ENCODE data around the gene TAS1R1. TPM values are rescaled to one million over a fixed set of nuclear protein-coding genes. Genes with fewer than 3 reads are reported as not detected.

Gene TAS1R1
- total and polyA plus RNA-seq, 3 experiments from 2014 or later: not detected

DNA sequence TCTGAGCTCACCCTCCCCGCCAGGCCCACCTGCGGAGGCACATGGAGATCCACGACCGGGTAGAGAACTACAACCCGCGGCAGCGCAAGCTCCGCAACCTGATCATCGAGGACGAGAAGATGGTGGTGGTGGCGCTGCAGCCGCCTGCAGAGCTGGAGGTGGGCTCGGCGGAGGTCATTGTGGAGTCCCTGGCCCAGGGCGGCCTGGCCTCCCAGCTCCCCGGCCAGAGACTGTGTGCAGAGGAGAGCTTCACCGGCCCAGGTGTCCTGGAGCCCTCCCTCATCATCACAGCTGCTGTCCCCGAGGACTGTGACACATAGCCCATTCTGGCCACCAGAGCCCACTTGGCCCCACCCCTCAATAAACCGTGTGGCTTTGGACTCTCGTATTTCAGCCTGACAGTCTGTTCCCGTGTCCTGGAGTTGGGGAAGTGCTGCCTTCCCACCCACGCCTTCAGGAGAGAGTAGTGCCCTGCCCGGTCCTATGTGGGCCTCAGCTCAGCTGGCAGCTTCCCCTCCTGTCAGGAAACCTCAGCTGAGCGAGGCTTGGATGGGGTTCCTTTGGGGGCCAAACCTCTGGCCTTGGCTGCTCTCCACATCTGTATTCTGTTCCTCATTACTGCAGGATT lies 33.9 kb downstream of the TAS1R1 start:
- H3K4me3 Mint-ChIP-seq: no peak overlapping the region
- H3K4me1 Mint-ChIP-seq: peaks cover 14 to 63% (median 16%) of the 10 kb centered on the region in 3 donors
- Histone ChIP-seq H3K4me1 (ENCODE audit: insufficient read depth, low read length) (peaks cover 15% of the 10 kb centered on the region), H3K4me3 (ENCODE audit: low read length) (no peak overlapping the region), H3K9me3 (ENCODE audit: low read length) (no peaks in the 10 kb centered on the region), H3K27me3 (ENCODE audit: insufficient read depth, low read length, poor library complexity, severe bottlenecking) (no peaks in the 10 kb centered on the region), H3K36me3 (ENCODE audit: insufficient read depth, low read length) (peaks cover 13% of the 10 kb centered on the region), H3K27ac (ENCODE audit: low read depth, low read length) (no peak overlapping the region)
- DNase-seq: no peak
- peak overlapping the region in 2 of 8 donors; percentile 14 to 73 for H3K27ac Mint-ChIP-seq
- H3K36me3 Mint-ChIP-seq: peaks cover 0 to 70% (median 0%) of the 10 kb centered on the region in 3 donors
- H3K27me3 Mint-ChIP-seq: no peaks in the 10 kb centered on the region
- POLR2A ChIA-PET: interaction anchor here (0.7 kb wide), 1 partner anchor 8 kb away, joined by 3 read pairs; no protein-coding TSS in a partner anchor
- CTCF ChIA-PET: interaction anchor here (0.7 to 1.1 kb wide), 3 partner anchors 9 to 15 kb away, joined by 3 to 4 read pairs (median 4); partner anchors contain the start of gene ZBTB48
- H3K9me3 Mint-ChIP-seq: no peaks in the 10 kb centered on the region

DNA sequence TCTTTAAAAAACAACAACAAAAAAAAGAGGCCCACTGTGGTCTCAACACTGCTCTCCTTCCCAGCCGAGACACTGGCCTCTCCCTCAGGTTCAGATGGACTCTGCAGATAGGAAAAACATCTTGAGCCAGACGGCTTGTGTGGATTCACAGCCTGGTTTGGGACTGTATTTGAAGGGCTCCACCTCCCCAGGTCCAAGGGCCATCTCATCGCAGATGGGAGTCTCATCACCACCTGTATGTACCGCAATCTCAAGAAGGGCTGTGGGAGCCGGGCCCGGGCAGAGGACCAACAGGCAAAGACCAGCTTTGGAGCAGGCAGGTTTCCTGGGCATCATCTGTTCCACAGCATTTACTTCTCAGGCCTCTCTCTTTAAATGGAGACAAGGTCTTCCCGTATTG lies 34.9 kb downstream of the TAS1R1 start:
- POLR2A ChIA-PET: interaction anchor here (0.7 kb wide), 1 partner anchor 9 kb away, joined by 3 read pairs; no protein-coding TSS in a partner anchor

DNA sequence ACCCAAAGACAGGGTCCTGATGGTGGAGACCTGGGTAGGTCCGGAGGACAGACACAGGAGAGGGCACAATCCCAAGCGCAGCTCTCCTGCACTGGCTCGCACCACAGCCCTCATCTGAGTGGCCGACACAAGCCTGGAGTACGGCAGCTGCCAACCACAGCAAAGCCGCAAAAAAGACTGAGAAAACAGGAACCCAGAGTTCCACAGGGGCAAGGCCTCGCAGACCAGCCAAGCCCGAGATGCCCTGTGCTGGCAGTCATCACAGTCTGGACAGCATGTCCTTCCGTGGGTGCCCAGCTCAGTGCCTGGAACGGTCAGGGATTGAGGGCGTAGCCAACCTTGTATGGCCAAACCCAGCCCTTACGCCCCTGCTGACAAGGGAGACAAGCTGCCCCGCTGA lies 36.1 kb downstream of the TAS1R1 start:
- Mint-ChIP-seq H3K27ac (peak overlapping the region in 5 of 8 donors; percentile 17 to 73 (median 58)), H3K4me1 (peaks cover 15 to 66% (median 18%) of the 10 kb centered on the region in 3 donors), H3K4me3 (peak overlapping the region in 1 of 7 donors; percentile 47), H3K36me3 (peaks cover 0 to 83% (median 4%) of the 10 kb centered on the region in 3 donors), H3K9me3 (no peaks in the 10 kb centered on the region), H3K27me3 (no peaks in the 10 kb centered on the region)
- ChIA-PET POLR2A (interaction anchor here (1.1 kb wide), 1 partner anchor 12 kb away, joined by 3 read pairs; no protein-coding TSS in a partner anchor), CTCF (interaction anchor here (1.3 kb wide), 1 partner anchor 9 kb away, joined by 4 read pairs; no protein-coding TSS in a partner anchor)
- Histone ChIP-seq H3K4me3 (ENCODE audit: low read length) (no peak overlapping the region), H3K9me3 (ENCODE audit: low read length) (no peaks in the 10 kb centered on the region), H3K36me3 (ENCODE audit: insufficient read depth, low read length) (peaks cover 32% of the 10 kb centered on the region), H3K27me3 (ENCODE audit: insufficient read depth, low read length, poor library complexity, severe bottlenecking) (no peaks in the 10 kb centered on the region), H3K27ac (ENCODE audit: low read depth, low read length) (no peak overlapping the region), H3K4me1 (ENCODE audit: insufficient read depth, low read length) (peaks cover 25% of the 10 kb centered on the region)
- no peak for DNase-seq

More for the DNA sequence above, 34.9 kb downstream of the TAS1R1 start:
- peak overlapping the region in 3 of 8 donors; percentile 44 to 86 (median 73) for H3K27ac Mint-ChIP-seq
- H3K9me3 Mint-ChIP-seq: no peaks in the 10 kb centered on the region
- no peaks in the 10 kb centered on the region for H3K27me3 Mint-ChIP-seq
- CTCF ChIA-PET: interaction anchor here (0.7 kb wide), 1 partner anchor 14 kb away, joined by 4 read pairs; no protein-coding TSS in a partner anchor
- H3K4me1 Mint-ChIP-seq: peaks cover 7 to 58% (median 11%) of the 10 kb centered on the region in 3 donors
- no peak for DNase-seq
- H3K36me3 Mint-ChIP-seq: peaks cover 0 to 73% (median 1%) of the 10 kb centered on the region in 3 donors
- Histone ChIP-seq H3K9me3 (ENCODE audit: low read length) (no peaks in the 10 kb centered on the region), H3K27ac (ENCODE audit: low read depth, low read length) (no peak overlapping the region), H3K4me3 (ENCODE audit: low read length) (no peak overlapping the region), H3K27me3 (ENCODE audit: insufficient read depth, low read length, poor library complexity, severe bottlenecking) (no peaks in the 10 kb centered on the region), H3K4me1 (ENCODE audit: insufficient read depth, low read length) (peaks cover 15% of the 10 kb centered on the region), H3K36me3 (ENCODE audit: insufficient read depth, low read length) (peaks cover 20% of the 10 kb centered on the region)
- no peak overlapping the region for H3K4me3 Mint-ChIP-seq

GRCh38 chr1:6591644-6592043 lies 36.5 kb downstream of the TAS1R1 start:
- no peaks in the 10 kb centered on the region for H3K9me3 ChIP-seq (ENCODE audit: low read length)
- H3K27me3 ChIP-seq (ENCODE audit: insufficient read depth, low read length, poor library complexity, severe bottlenecking): no peaks in the 10 kb centered on the region
- Mint-ChIP-seq H3K27ac (peak overlapping the region in 3 of 8 donors; percentile 28 to 73 (median 42)), H3K4me3 (no peak overlapping the region), H3K9me3 (no peaks in the 10 kb centered on the region), H3K4me1 (peaks cover 19 to 68% (median 23%) of the 10 kb centered on the region in 3 donors), H3K36me3 (peaks cover 0 to 87% (median 4%) of the 10 kb centered on the region in 3 donors), H3K27me3 (no peaks in the 10 kb centered on the region)
- H3K36me3 ChIP-seq (ENCODE audit: insufficient read depth, low read length): peaks cover 36% of the 10 kb centered on the region
- no peak for DNase-seq
- CTCF ChIA-PET: interaction anchor here (1.3 kb wide), 1 partner anchor 8 kb away, joined by 4 read pairs; no protein-coding TSS in a partner anchor
- peaks cover 29% of the 10 kb centered on the region for H3K4me1 ChIP-seq (ENCODE audit: insufficient read depth, low read length)
- POLR2A ChIA-PET: interaction anchor here (1.1 kb wide), 1 partner anchor 12 kb away, joined by 3 read pairs; no protein-coding TSS in a partner anchor
- no peak overlapping the region for H3K27ac ChIP-seq (ENCODE audit: low read depth, low read length)
- no peak overlapping the region for H3K4me3 ChIP-seq (ENCODE audit: low read length)

DNA sequence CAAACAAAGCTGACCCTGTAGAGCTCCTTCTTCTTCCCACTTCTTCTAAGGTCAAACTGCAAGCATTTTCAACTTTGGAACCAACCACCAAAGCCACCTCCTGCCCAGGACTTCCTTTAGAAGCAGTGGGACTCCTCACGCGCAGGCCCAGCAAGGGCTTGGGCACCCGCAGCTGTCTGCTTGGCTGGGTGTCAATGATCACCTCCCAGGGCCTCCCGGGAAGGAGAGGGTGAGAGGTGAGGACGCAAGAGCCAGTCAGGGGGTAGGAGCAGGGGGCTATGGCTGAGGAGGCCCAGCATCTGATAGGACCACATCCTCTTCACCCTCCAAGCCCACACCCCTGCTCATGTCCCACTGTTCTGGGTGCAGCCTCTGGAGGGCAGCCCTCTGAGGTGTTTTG lies 37.3 kb downstream of the TAS1R1 start:
- Histone ChIP-seq H3K27ac (ENCODE audit: low read depth, low read length) (no peak overlapping the region), H3K4me1 (ENCODE audit: insufficient read depth, low read length) (peaks cover 37% of the 10 kb centered on the region), H3K9me3 (ENCODE audit: low read length) (no peaks in the 10 kb centered on the region), H3K4me3 (ENCODE audit: low read length) (no peak overlapping the region), H3K36me3 (ENCODE audit: insufficient read depth, low read length) (peaks cover 44% of the 10 kb centered on the region), H3K27me3 (ENCODE audit: insufficient read depth, low read length, poor library complexity, severe bottlenecking) (no peaks in the 10 kb centered on the region)
- CTCF ChIA-PET: interaction anchor here (1.1 kb wide), 1 partner anchor 104 kb away, joined by 3 read pairs; no protein-coding TSS in a partner anchor
- Mint-ChIP-seq H3K27ac (no peak overlapping the region), H3K4me3 (no peak overlapping the region), H3K4me1 (peaks cover 26 to 68% (median 28%) of the 10 kb centered on the region in 3 donors), H3K27me3 (no peaks in the 10 kb centered on the region), H3K36me3 (peaks cover 0 to 91% (median 4%) of the 10 kb centered on the region in 3 donors), H3K9me3 (no peaks in the 10 kb centered on the region)
- POLR2A ChIA-PET: no interaction called here
- no peak for DNase-seq

DNA sequence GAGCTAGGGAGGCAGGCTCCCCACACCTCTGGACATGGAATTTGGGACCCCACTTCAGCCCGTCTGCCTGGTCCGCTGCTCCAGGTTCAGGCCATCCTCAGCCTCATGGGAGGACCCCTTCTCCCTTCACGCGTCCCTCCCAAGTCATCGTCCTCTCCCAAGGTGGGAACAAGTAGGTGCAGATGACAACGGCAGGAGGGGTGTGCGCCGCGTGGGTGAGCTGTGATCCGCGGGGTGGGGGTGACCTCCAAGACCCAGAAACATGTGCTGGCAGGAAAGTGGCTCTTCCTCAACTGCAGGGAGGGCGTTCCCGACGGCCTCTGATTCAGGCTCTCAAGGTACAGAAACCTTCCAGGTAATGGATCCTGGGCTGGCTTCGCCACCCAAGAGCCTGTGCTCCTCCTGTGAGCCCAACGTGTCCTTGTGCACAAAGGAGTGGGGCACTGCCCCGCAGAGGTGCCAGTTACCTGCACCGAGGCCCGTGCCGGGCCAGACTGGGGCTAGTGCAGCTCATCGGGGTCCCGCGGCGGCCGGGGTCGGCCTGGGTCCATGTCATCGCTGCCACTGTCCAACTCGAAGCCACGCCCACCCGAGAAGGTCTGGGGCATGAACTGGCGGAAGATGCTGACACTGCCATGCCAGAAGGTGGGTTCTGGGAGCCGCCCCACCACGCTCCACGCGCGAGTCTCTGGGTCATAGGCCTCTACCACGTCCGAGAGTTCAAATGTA lies 37.9 kb downstream of the TAS1R1 start:
- H3K4me1 ChIP-seq (ENCODE audit: insufficient read depth, low read length): peaks cover 43% of the 10 kb centered on the region
- Mint-ChIP-seq H3K4me1 (peaks cover 26 to 69% (median 29%) of the 10 kb centered on the region in 3 donors), H3K27ac (no peak overlapping the region), H3K4me3 (no peak overlapping the region), H3K9me3 (no peaks in the 10 kb centered on the region), H3K27me3 (no peaks in the 10 kb centered on the region), H3K36me3 (peaks cover 0 to 93% (median 4%) of the 10 kb centered on the region in 3 donors)
- H3K4me3 ChIP-seq (ENCODE audit: low read length): no peak overlapping the region
- H3K27ac ChIP-seq (ENCODE audit: low read depth, low read length): no peak overlapping the region
- no peaks in the 10 kb centered on the region for H3K9me3 ChIP-seq (ENCODE audit: low read length)
- DNase-seq: no peak
- peaks cover 50% of the 10 kb centered on the region for H3K36me3 ChIP-seq (ENCODE audit: insufficient read depth, low read length)
- ChIA-PET CTCF (interaction anchor here (1.1 kb wide), 1 partner anchor 105 kb away, joined by 3 read pairs; no protein-coding TSS in a partner anchor), POLR2A (no interaction called here)
- H3K27me3 ChIP-seq (ENCODE audit: insufficient read depth, low read length, poor library complexity, severe bottlenecking): no peaks in the 10 kb centered on the region

DNA sequence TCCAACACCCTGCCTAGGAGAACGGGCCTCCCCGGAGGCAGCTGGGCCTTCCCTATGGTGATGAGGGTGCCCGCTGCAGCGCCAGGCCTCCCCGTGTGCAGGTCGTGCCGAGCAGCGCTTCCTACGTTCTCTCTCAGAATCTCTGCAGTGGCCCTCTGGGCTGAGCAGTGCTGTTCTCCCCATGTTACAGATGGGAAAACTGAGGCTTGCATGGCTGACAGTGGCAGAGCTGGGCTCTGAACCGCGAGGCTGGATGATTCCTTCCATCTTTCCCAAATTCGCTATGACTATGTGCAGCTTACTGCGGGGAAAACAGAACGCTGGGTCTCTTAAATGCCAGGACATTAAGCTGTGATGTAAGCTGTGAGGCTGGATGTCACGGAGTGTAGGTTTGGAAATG lies 38.7 kb downstream of the TAS1R1 start:
- no peaks in the 10 kb centered on the region for H3K9me3 Mint-ChIP-seq
- Histone ChIP-seq H3K9me3 (ENCODE audit: low read length) (no peaks in the 10 kb centered on the region), H3K36me3 (ENCODE audit: insufficient read depth, low read length) (peaks cover 52% of the 10 kb centered on the region), H3K27me3 (ENCODE audit: insufficient read depth, low read length, poor library complexity, severe bottlenecking) (no peaks in the 10 kb centered on the region), H3K27ac (ENCODE audit: low read depth, low read length) (no peak overlapping the region), H3K4me1 (ENCODE audit: insufficient read depth, low read length) (peaks cover 49% of the 10 kb centered on the region), H3K4me3 (ENCODE audit: low read length) (no peak overlapping the region)
- POLR2A ChIA-PET: no interaction called here
- H3K4me1 Mint-ChIP-seq: peaks cover 29 to 76% (median 29%) of the 10 kb centered on the region in 3 donors
- H3K27ac Mint-ChIP-seq: peak overlapping the region in 1 of 8 donors; percentile 48
- H3K27me3 Mint-ChIP-seq: no peaks in the 10 kb centered on the region
- CTCF ChIA-PET: no interaction called here
- peaks cover 0 to 88% (median 4%) of the 10 kb centered on the region in 3 donors for H3K36me3 Mint-ChIP-seq
- H3K4me3 Mint-ChIP-seq: no peak overlapping the region
- no peak for DNase-seq
